ENCODE measurements around the gene SNRPD3.

SNRPD3 gene

DNA sequence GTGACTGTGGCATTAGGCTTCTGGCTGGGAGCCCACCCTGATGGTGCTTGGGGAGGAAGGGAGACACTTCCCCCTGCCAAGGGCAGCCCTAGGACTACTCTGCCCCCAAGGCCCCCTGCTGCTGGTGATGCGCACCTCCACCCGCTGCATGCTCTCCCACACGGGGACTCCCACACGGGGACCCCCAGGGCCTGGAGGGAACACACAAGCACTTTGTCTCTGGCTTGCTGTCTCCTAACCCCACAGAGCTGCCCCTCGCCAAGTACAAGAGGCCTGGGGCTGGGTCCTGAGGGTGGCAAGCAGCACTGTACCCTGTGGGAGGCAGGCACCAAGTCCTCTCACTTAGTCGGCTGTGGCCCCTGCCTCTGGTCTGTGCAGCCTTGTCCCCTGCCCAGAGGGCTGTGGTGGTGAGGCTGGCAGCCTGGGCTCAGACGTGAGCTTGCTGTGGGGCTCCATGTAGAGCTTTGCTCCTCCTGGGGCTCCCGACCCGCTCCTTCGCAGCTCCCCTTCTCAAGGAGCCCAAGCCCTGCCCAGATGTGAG, 29.1 kb downstream of the SNRPD3 start:
- TF ChIP-seq ZFX (IDR thresholded peaks at IDR 0.05; ENCODE audit: borderline replicate concordance) = no peak
- TF ChIP-seq, protein P1, sequence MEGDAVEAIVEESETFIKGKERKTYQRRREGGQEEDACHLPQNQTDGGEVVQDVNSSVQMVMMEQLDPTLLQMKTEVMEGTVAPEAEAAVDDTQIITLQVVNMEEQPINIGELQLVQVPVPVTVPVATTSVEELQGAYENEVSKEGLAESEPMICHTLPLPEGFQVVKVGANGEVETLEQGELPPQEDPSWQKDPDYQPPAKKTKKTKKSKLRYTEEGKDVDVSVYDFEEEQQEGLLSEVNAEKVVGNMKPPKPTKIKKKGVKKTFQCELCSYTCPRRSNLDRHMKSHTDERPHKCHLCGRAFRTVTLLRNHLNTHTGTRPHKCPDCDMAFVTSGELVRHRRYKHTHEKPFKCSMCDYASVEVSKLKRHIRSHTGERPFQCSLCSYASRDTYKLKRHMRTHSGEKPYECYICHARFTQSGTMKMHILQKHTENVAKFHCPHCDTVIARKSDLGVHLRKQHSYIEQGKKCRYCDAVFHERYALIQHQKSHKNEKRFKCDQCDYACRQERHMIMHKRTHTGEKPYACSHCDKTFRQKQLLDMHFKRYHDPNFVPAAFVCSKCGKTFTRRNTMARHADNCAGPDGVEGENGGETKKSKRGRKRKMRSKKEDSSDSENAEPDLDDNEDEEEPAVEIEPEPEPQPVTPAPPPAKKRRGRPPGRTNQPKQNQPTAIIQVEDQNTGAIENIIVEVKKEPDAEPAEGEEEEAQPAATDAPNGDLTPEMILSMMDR (IDR thresholded peaks at IDR 0.05) = no peak
- peak overlapping the region; percentile 27; the same call in 1 of the 2 replicates for H3K27ac ChIP-seq

DNA sequence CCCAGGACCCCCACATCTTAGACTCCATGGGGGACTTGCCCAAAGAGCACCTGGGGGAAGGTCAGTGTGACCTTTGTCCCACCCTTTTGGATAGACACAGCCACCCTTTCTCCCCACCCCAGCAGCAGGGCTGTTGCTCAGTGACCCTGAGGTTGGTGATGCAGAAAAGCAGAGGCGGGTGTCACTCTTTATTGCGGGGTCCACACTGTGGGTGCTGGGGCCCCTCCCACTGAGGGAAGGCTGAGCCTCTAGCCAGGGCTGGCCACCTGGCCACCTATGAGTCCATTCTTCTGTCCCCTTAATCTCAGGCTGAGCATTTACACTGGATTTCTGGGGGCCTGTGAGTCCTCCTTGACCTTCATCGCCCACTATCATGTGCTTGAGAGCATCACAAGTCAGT, 29.7 kb downstream of the SNRPD3 start:
- H3K27ac ChIP-seq = no peak overlapping the region

DNA sequence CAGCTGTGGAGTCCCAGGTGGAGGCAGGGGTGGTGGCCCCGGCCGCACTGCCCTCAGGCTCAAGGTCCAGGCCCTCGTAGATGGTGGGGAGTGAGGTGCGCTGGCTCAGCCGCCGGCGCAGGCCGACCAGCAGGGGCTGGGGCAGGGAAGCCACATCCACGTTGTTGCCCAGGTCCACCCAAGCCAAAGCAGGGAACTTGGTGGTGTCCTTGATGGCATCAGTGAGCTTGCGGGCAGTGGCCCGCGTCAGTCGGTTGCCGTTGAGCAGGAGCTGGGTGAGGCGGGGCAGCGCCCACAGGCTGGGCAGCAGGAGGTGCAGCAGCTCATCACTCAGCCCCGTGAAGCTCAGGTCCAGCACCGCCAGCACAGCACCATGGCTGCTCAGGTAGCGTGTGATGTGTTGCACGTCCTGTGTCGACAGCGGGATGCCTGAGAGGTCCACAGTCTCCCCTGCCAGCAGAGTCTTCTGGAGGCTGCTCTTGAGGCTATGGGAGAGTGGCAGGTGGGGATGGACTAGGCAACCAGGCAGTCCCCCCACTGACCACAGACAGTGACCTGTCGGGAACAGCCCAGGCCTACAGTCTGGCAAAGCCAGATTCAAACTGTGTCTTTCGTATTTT, 30.2 kb downstream of the SNRPD3 start:
- no peak overlapping the region for H3K27ac ChIP-seq
- no peak for TF ChIP-seq ZFX (IDR thresholded peaks at IDR 0.05; ENCODE audit: borderline replicate concordance)
- TF ChIP-seq, protein P1 (IDR thresholded peaks at IDR 0.05) = no peak

More for the DNA sequence above, 29.7 kb downstream of the SNRPD3 start:
- TF ChIP-seq, protein P1 (IDR thresholded peaks at IDR 0.05) = no peak
- TF ChIP-seq ZFX (IDR thresholded peaks at IDR 0.05; ENCODE audit: borderline replicate concordance) = no peak

DNA sequence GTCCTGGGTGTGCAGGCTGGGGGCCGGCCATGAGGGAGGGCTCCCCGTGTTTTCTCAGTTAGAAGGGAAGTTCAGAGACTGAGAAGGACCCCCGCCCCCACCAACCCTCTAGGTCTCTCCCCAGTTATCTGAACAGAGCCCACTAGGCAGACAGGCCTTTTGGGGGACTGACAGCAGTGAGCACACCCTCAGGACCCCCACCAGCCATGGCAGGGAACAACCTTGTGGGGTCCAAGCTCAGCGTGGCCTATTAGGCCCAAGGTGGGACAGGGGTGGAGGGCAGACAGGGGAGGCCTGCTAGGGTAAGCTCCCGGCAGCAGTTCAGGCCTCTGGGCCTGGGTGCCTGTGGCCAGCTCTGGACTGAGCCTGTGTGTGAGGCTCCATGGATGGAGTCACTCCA, 31.5 kb downstream of the SNRPD3 start:
- H3K27ac ChIP-seq = no peak overlapping the region
- TF ChIP-seq ZFX (IDR thresholded peaks at IDR 0.05; ENCODE audit: borderline replicate concordance) = no peak
- TF ChIP-seq, protein P1 (IDR thresholded peaks at IDR 0.05) = no peak

DNA sequence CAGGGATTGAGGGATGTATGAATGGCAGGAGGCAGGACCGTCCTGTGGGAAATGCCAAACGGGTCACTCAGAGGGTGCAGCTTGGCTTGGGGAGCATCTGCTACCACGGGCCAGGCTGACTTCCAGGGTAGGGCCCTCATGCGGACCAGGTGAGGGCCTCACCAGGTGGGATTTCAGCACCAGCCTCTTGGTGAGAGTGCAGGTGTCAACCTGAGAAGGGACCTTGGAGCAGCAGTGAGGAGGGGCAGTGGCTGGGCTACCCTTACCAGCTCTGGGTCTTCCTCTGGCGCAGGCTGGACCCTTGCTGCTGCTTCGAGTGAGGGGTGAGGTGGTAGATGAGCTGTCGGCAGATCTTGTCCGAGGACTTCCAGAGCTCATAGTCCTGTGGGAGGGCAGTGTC, 32.1 kb downstream of the SNRPD3 start:
- no peak overlapping the region for H3K27ac ChIP-seq
- TF ChIP-seq, protein P1 (IDR thresholded peaks at IDR 0.05) = no peak
- no peak for TF ChIP-seq ZFX (IDR thresholded peaks at IDR 0.05; ENCODE audit: borderline replicate concordance)

DNA sequence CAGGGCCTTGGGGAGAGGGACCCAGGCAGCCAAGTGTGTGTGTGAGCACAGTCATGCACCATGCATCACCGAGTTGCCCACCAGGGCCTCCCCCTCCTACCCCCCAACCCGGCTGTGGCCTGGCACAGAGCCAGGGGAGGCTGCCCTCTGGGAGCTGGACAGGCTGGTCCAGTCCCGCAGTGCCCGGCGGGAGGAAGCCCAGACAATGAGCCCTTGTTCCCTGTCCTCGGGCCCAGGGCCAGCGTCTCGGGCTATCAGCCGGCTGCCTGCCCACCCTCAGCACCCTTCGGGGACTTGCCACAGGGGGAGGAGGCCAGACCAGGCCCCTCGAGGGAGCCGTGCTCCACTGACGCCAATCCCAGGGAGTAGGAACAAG, 32.6 kb downstream of the SNRPD3 start:
- H3K27ac ChIP-seq = no peak overlapping the region

More for the DNA sequence above, 32.6 kb downstream of the SNRPD3 start:
- TF ChIP-seq ZFX (IDR thresholded peaks at IDR 0.05; ENCODE audit: borderline replicate concordance) = no peak
- TF ChIP-seq, protein P1 (IDR thresholded peaks at IDR 0.05) = no peak

Data from 22Rv1 (cell line).